SK-N-SH treated with all-trans-retinoic acid at 6 μM for 48 hours (cell line): ENCODE results near the gene DDX1.

Experiments used
- ATAC-seq: fragments of 200-7000 bp; cut with Tn5 transposase; 3 replicates; pipeline ENCODE4 v1.9.1; 2020; ENCODE audit warnings: mild to moderate bottlenecking, moderate library complexity
- ARNTL ChIP-seq: fragments of 450-650 bp; formaldehyde crosslinking; IDR thresholded peaks from 2 replicates; pipeline ENCODE4 v1.5.0; 2020; ENCODE audit warnings: low read depth, mild to moderate bottlenecking, moderate library complexity, borderline replicate concordance
- BACH2 ChIP-seq: fragments of 250-450 bp; sonication (Bioruptor Pico); IDR thresholded peaks from 2 replicates; pipeline ENCODE4 v1.9.0; 2021; ENCODE audit warnings: mild to moderate bottlenecking, borderline replicate concordance
- CREB5 ChIP-seq: fragments of 250-450 bp; sonication (Bioruptor Pico); IDR thresholded peaks from 2 replicates; pipeline ENCODE4 v1.5.1; 2020; ENCODE audit warnings: low read depth, mild to moderate bottlenecking, moderate library complexity
- CSDC2 ChIP-seq: fragments of 250-450 bp; sonication (Bioruptor Pico); IDR thresholded peaks from 2 replicates; pipeline ENCODE4 v1.5.0; 2020; ENCODE audit warnings: mild to moderate bottlenecking, moderate library complexity
- ESRRG ChIP-seq: fragments of 250-450 bp; sonication (Bioruptor Pico); IDR thresholded peaks from 2 replicates; pipeline ENCODE4 v1.6.1; 2021; ENCODE audit warnings: mild to moderate bottlenecking
- GLIS3 ChIP-seq: fragments of 250-450 bp; sonication (Bioruptor Pico); IDR thresholded peaks from 2 replicates; pipeline ENCODE4 v1.5.0; 2020; ENCODE audit warnings: mild to moderate bottlenecking, moderate library complexity
- ISL1 ChIP-seq: fragments of 250-450 bp; sonication (Bioruptor Pico); IDR thresholded peaks from 2 replicates; pipeline ENCODE4 v2.1.2; 2022; ENCODE audit warnings: mild to moderate bottlenecking, moderate library complexity
- OSR1 ChIP-seq: fragments of 250-450 bp; sonication (Bioruptor Pico); IDR thresholded peaks from 2 replicates; pipeline ENCODE4 v1.8.0; 2022; ENCODE audit warnings: moderate library complexity, mild to moderate bottlenecking, inconsistent platforms
- PATZ1 ChIP-seq: fragments of 250-450 bp; sonication (Bioruptor Pico); IDR thresholded peaks from 2 replicates; pipeline ENCODE4 v1.8.0; 2020; ENCODE audit warnings: mild to moderate bottlenecking, moderate library complexity, borderline replicate concordance
- POU6F1 ChIP-seq: fragments of 250-450 bp; sonication (Bioruptor Pico); IDR thresholded peaks from 2 replicates; pipeline ENCODE4 v1.8.0; 2021; ENCODE audit warnings: low read depth, mild to moderate bottlenecking, moderate library complexity, borderline replicate concordance
- PPARA ChIP-seq: fragments of 250-450 bp; sonication (Bioruptor Pico); IDR thresholded peaks from 2 replicates; pipeline ENCODE4 v1.5.0; 2020; ENCODE audit warnings: mild to moderate bottlenecking, borderline replicate concordance
- RARB ChIP-seq: fragments of 250-450 bp; sonication (Bioruptor Pico); IDR thresholded peaks from 2 replicates; pipeline ENCODE4 v1.8.0; 2021; ENCODE audit warnings: mild to moderate bottlenecking, moderate library complexity
- SNAI2 ChIP-seq: fragments of 250-450 bp; sonication (Bioruptor Pico); IDR thresholded peaks from 2 replicates; pipeline ENCODE4 v1.5.0; 2020; ENCODE audit warnings: mild to moderate bottlenecking, moderate library complexity
- TCF4 ChIP-seq: fragments of 250-450 bp; sonication (Bioruptor Pico); IDR thresholded peaks from 2 replicates; pipeline ENCODE4 v1.8.0; 2021; ENCODE audit warnings: mild to moderate bottlenecking, moderate library complexity, borderline replicate concordance
- TOX ChIP-seq: fragments of 250-450 bp; sonication (Bioruptor Pico); IDR thresholded peaks from 2 replicates; pipeline ENCODE4 v1.8.0; 2021; ENCODE audit warnings: mild to moderate bottlenecking, moderate library complexity, borderline replicate concordance
- TSHZ2 ChIP-seq: fragments of 250-450 bp; sonication (Bioruptor Pico); IDR thresholded peaks from 2 replicates; pipeline ENCODE4 v1.5.0; 2020; ENCODE audit warnings: mild to moderate bottlenecking, moderate library complexity
- ZC3H10 ChIP-seq: fragments of 250-450 bp; sonication (Bioruptor Pico); IDR thresholded peaks from 2 replicates; pipeline ENCODE4 v1.5.1; 2021; ENCODE audit warnings: mild to moderate bottlenecking, moderate library complexity
- ZFP30 ChIP-seq: fragments of 450-650 bp; formaldehyde crosslinking; IDR thresholded peaks from 2 replicates; pipeline ENCODE4 v1.5.0; 2022; ENCODE audit warnings: mild to moderate bottlenecking, moderate library complexity
- ZNF70 ChIP-seq: fragments of 450-650 bp; formaldehyde crosslinking; IDR thresholded peaks from 2 replicates; pipeline ENCODE4 v1.5.0; 2020; ENCODE audit warnings: mild to moderate bottlenecking, moderate library complexity
- ZNF8 ChIP-seq: fragments of 450-650 bp; formaldehyde crosslinking; IDR thresholded peaks from 2 replicates; pipeline ENCODE4 v1.5.0; 2020; ENCODE audit warnings: mild to moderate bottlenecking, moderate library complexity

The DDX1 gene

GRCh38 chr2:15603948-15604347, 12.3 kb downstream of the DDX1 start:
- ATAC-seq, result no peak
- no peak for TF ChIP-seq PPARA
- TF ChIP-seq TOX, result no peak
- no peak for TF ChIP-seq SNAI2 (CRISPR knock-in tag)
- TF ChIP-seq ZNF70 (CRISPR knock-in tag), result no peak
- TF ChIP-seq, all 23 proteins: peak for 0

- TF ChIP-seq ESRRG (CRISPR knock-in tag), result no peak
- TF ChIP-seq CREB5, result no peak
- TF ChIP-seq OSR1 (CRISPR knock-in tag), result no peak
- no peak for TF ChIP-seq ISL1 (CRISPR knock-in tag)
- no peak for TF ChIP-seq ARNTL
- TF ChIP-seq PPARA, result no peak
- no peak for ATAC-seq
These were observed 14.1 kb downstream of the DDX1 start for GRCh38 chr2:15605721-15606120.

- no peak for TF ChIP-seq RARB
- no peak for TF ChIP-seq ZNF70 (CRISPR knock-in tag)
- no peak for TF ChIP-seq ISL1 (CRISPR knock-in tag)
- TF ChIP-seq PPARA, result no peak
- no peak for TF ChIP-seq BACH2 (CRISPR knock-in tag)
- no peak for TF ChIP-seq ZNF8
- no peak for TF ChIP-seq TOX
- TF ChIP-seq ZC3H10 (CRISPR knock-in tag), result no peak
- TF ChIP-seq TCF4 (CRISPR knock-in tag), result no peak
- no peak for TF ChIP-seq CSDC2 (CRISPR knock-in tag)
- TF ChIP-seq ESRRG (CRISPR knock-in tag), result no peak
- no peak for TF ChIP-seq POU6F1
- no peak for TF ChIP-seq TSHZ2 (CRISPR knock-in tag)
- TF ChIP-seq SNAI2 (CRISPR knock-in tag), result no peak
- no peak for TF ChIP-seq CREB5
- TF ChIP-seq GLIS3 (CRISPR knock-in tag), result no peak
- no peak for TF ChIP-seq PATZ1 (CRISPR knock-in tag)
- TF ChIP-seq ZFP30, result no peak
- ATAC-seq, result no peak
These were observed 15.1 kb downstream of the DDX1 start for GRCh38 chr2:15606481-15607441.
